ENCODE measurements around the gene PCDHA8. TPM values are rescaled to one million over a fixed set of nuclear protein-coding genes. Genes with fewer than 3 reads are reported as not detected.

PCDHA8 gene
- total RNA-seq, 1 experiment from 2014 or later = not detected

DNA sequence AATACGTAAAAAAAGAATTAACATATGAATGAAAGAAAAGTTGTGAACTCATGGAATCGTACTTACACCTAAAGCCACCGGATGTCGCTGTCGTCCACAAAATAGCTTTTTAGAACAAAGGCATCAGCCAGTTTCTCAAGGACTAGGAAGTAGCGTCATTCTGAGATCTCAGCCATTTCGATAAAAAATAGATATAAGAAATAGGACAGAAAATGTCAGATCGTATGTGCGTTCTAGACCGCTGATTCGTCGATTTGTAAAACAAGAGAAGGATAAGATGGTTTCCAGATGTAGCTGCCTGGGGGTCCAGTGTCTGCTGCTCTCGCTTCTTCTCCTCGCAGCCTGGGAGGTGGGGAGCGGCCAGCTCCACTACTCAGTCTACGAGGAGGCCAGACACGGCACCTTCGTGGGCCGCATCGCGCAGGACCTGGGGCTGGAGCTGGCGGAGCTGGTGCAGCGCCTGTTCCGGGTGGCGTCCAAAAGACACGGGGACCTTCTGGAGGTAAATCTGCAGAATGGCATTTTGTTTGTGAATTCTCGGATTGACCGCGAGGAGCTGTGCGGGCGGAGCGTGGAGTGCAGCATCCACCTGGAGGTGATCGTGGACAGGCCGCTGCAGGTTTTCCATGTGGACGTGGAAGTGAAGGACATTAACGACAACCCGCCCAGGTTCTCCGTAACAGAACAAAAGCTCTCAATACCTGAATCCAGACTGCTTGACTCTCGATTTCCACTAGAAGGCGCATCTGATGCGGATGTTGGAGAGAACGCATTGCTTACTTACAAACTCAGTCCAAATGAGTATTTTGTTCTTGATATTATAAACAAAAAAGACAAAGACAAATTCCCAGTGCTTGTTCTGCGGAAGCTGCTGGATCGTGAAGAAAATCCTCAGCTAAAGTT lies 15.0 kb downstream of the PCDHA8 start, which contains the start of gene PCDHA10:
TSS of gene PCDHA10 (plus strand) at position 126 of the 903 bp plus-strand sequence. CDS start at position 278, 152 bp downstream.
- Mint-ChIP-seq H3K27ac (ENCODE audit: unreplicated experiment) (no peak within 1 kb of the TSS), H3K36me3 (ENCODE audit: insufficient read depth, unreplicated experiment) (no peaks in the 10 kb centered on the region), H3K4me3 (ENCODE audit: unreplicated experiment) (no peak within 1 kb of the TSS), H3K9me3 (ENCODE audit: unreplicated experiment) (peaks cover 27% of the 10 kb centered on the region), H3K27me3 (ENCODE audit: insufficient read depth, unreplicated experiment) (no peaks in the 10 kb centered on the region), H3K4me1 (ENCODE audit: low read depth, unreplicated experiment) (no peaks in the 10 kb centered on the region)
- intact Hi-C loops (cut with micrococcal nuclease; ENCODE audit: unreplicated experiment) = loop anchor here (1.0 kb wide), 1 partner anchor 185 kb away; no protein-coding TSS in a partner anchor
- 0 out of 2 replicates have a peak, but pooled peaks cover 4% of the 10 kb centered on the region for H3K4me1 ChIP-seq
- 0 out of 2 replicates have a peak, but pooled peaks cover 7% of the 10 kb centered on the region for H3K9me3 ChIP-seq
- no peak within 1 kb of the TSS for H3K4me3 ChIP-seq (ENCODE audit: low read depth, low read length)
- no TSS peak for BruUV-seq (replicated peaks)
- no peaks in the 10 kb centered on the region for H3K36me3 ChIP-seq (ENCODE audit: control insufficient read depth, insufficient read depth, low read length)
- TF ChIP-seq, protein P1, sequence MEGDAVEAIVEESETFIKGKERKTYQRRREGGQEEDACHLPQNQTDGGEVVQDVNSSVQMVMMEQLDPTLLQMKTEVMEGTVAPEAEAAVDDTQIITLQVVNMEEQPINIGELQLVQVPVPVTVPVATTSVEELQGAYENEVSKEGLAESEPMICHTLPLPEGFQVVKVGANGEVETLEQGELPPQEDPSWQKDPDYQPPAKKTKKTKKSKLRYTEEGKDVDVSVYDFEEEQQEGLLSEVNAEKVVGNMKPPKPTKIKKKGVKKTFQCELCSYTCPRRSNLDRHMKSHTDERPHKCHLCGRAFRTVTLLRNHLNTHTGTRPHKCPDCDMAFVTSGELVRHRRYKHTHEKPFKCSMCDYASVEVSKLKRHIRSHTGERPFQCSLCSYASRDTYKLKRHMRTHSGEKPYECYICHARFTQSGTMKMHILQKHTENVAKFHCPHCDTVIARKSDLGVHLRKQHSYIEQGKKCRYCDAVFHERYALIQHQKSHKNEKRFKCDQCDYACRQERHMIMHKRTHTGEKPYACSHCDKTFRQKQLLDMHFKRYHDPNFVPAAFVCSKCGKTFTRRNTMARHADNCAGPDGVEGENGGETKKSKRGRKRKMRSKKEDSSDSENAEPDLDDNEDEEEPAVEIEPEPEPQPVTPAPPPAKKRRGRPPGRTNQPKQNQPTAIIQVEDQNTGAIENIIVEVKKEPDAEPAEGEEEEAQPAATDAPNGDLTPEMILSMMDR (IDR thresholded peaks at IDR 0.05; ENCODE audit: insufficient read depth in 1 of 2, low read depth in 1 of 2, low read length in 1 of 2, severe bottlenecking in 1 of 2, unreplicated experiment in 1 of 2) = no peak
- no peaks in the 10 kb centered on the region for H3K27me3 ChIP-seq (replicated peaks; ENCODE audit: control insufficient read depth, insufficient read depth, low read length)
- ChIA-PET CTCF (interaction anchor here (0.6 kb wide), 1 partner anchor 176 kb away, joined by 3 read pairs; no protein-coding TSS in a partner anchor), POLR2A (no interaction called here)
- no peak for DNase-seq

- TF ChIP-seq, protein P1 (IDR thresholded peaks at IDR 0.05; ENCODE audit: insufficient read depth in 1 of 2, low read depth in 1 of 2, low read length in 1 of 2, severe bottlenecking in 1 of 2, unreplicated experiment in 1 of 2) = no peak
- DNase-seq = no peak
- H3K4me3 Mint-ChIP-seq (ENCODE audit: unreplicated experiment) = no peak overlapping the region
- peaks cover 27% of the 10 kb centered on the region for H3K9me3 Mint-ChIP-seq (ENCODE audit: unreplicated experiment)
- no peaks in the 10 kb centered on the region for H3K36me3 ChIP-seq (ENCODE audit: control insufficient read depth, insufficient read depth, low read length)
- H3K27me3 Mint-ChIP-seq (ENCODE audit: insufficient read depth, unreplicated experiment) = no peaks in the 10 kb centered on the region
- ChIA-PET POLR2A (no interaction called here), CTCF (no interaction called here)
- H3K9me3 ChIP-seq = 0 out of 2 replicates have a peak, but pooled peaks cover 7% of the 10 kb centered on the region
- BruUV-seq (replicated peaks) = no TSS peak
- 0 out of 2 replicates have a peak, but pooled peaks cover 4% of the 10 kb centered on the region for H3K4me1 ChIP-seq
- no peak overlapping the region for H3K27ac Mint-ChIP-seq (ENCODE audit: unreplicated experiment)
- H3K27me3 ChIP-seq (replicated peaks; ENCODE audit: control insufficient read depth, insufficient read depth, low read length) = no peaks in the 10 kb centered on the region
- no peaks in the 10 kb centered on the region for H3K36me3 Mint-ChIP-seq (ENCODE audit: insufficient read depth, unreplicated experiment)
- intact Hi-C loops (cut with micrococcal nuclease; ENCODE audit: unreplicated experiment) = no loop called here
- H3K4me3 ChIP-seq (ENCODE audit: low read depth, low read length) = no peak overlapping the region
- H3K4me1 Mint-ChIP-seq (ENCODE audit: low read depth, unreplicated experiment) = no peaks in the 10 kb centered on the region
Observed at GRCh38 chr5:140857177-140857986, 16.4 kb downstream of the PCDHA8 start.

GRCh38 chr5:140857987-140858240 lies 16.9 kb downstream of the PCDHA8 start:
- BruUV-seq (replicated peaks) = no TSS peak
- no peak for DNase-seq
- H3K9me3 Mint-ChIP-seq (ENCODE audit: unreplicated experiment) = peaks cover 27% of the 10 kb centered on the region
- H3K4me1 Mint-ChIP-seq (ENCODE audit: low read depth, unreplicated experiment) = no peaks in the 10 kb centered on the region
- intact Hi-C loops (cut with micrococcal nuclease; ENCODE audit: unreplicated experiment) = no loop called here
- TF ChIP-seq, protein P1 (IDR thresholded peaks at IDR 0.05; ENCODE audit: insufficient read depth in 1 of 2, low read depth in 1 of 2, low read length in 1 of 2, severe bottlenecking in 1 of 2, unreplicated experiment in 1 of 2) = no peak
- Histone ChIP-seq H3K36me3 (ENCODE audit: control insufficient read depth, insufficient read depth, low read length) (no peaks in the 10 kb centered on the region), H3K27me3 (replicated peaks; ENCODE audit: control insufficient read depth, insufficient read depth, low read length) (no peaks in the 10 kb centered on the region), H3K9me3 (0 out of 2 replicates have a peak, but pooled peaks cover 7% of the 10 kb centered on the region), H3K4me3 (ENCODE audit: low read depth, low read length) (no peak overlapping the region), H3K4me1 (0 out of 2 replicates have a peak, but pooled peaks cover 4% of the 10 kb centered on the region)
- no peak overlapping the region for H3K27ac Mint-ChIP-seq (ENCODE audit: unreplicated experiment)
- POLR2A ChIA-PET = no interaction called here
- no peaks in the 10 kb centered on the region for H3K27me3 Mint-ChIP-seq (ENCODE audit: insufficient read depth, unreplicated experiment)
- CTCF ChIA-PET = no interaction called here
- H3K4me3 Mint-ChIP-seq (ENCODE audit: unreplicated experiment) = no peak overlapping the region
- no peaks in the 10 kb centered on the region for H3K36me3 Mint-ChIP-seq (ENCODE audit: insufficient read depth, unreplicated experiment)
